Gastroesophageal sphincter (tissue), 3 donors: Measurements from ENCODE around the gene CEP112.

Experiments
- CTCF ChIP-seq, 4 experiments: fragments of 200-600 bp in 2 of 4; fragments of 450-650 bp in 2 of 4; sonication (generic) in 1 of 4; IDR thresholded peaks; one replicate each; pipeline ENCODE4 v1.5.1; 2017 to 2019; ENCODE audit warnings: antibody characterized with exemption in 4 of 4, mild to moderate bottlenecking in 2 of 4, moderate library complexity in 2 of 4
- EP300 ChIP-seq: sonication (generic); formaldehyde crosslinking; IDR thresholded peaks from one replicate; pipeline ENCODE4 v1.6.1; 2017; ENCODE audit warnings: antibody characterized with exemption, mild to moderate bottlenecking
- POLR2A ChIP-seq, 2 donors: fragments of 450-650 bp; IDR thresholded peaks; one replicate each; pipeline ENCODE4 v1.6.1; 2017; ENCODE audit warnings: antibody characterized with exemption in 2 of 2, mild to moderate bottlenecking in 2 of 2, moderate library complexity in 1 of 2

GRCh38 chr17:65956814-65957213, 235.1 kb downstream of the CEP112 start:
- TF ChIP-seq POLR2A (IDR thresholded peaks at IDR 0.05) (no peak), CTCF (IDR thresholded peaks at IDR 0.05) (no peak), EP300 (no peak)
